Measurements from ENCODE around the gene DUSP10. TPM values are rescaled to one million over a fixed set of nuclear protein-coding genes. Genes with fewer than 3 reads are reported as not detected.

DUSP10 gene
- total RNA-seq, 1 donor from 2014 or later: 19.6 TPM

GRCh38 chr1:221680085-221680484, 61.8 kb downstream of the DUSP10 start:
- H3K4me3 Mint-ChIP-seq: no peak overlapping the region
- TF ChIP-seq, protein P1, sequence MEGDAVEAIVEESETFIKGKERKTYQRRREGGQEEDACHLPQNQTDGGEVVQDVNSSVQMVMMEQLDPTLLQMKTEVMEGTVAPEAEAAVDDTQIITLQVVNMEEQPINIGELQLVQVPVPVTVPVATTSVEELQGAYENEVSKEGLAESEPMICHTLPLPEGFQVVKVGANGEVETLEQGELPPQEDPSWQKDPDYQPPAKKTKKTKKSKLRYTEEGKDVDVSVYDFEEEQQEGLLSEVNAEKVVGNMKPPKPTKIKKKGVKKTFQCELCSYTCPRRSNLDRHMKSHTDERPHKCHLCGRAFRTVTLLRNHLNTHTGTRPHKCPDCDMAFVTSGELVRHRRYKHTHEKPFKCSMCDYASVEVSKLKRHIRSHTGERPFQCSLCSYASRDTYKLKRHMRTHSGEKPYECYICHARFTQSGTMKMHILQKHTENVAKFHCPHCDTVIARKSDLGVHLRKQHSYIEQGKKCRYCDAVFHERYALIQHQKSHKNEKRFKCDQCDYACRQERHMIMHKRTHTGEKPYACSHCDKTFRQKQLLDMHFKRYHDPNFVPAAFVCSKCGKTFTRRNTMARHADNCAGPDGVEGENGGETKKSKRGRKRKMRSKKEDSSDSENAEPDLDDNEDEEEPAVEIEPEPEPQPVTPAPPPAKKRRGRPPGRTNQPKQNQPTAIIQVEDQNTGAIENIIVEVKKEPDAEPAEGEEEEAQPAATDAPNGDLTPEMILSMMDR (conservative IDR thresholded peaks at IDR 0.05): no peak
- H3K27ac Mint-ChIP-seq: no peak overlapping the region
- H3K9me3 Mint-ChIP-seq: peaks cover 11% of the 10 kb centered on the region
- peaks cover 4% of the 10 kb centered on the region for H3K4me1 Mint-ChIP-seq (ENCODE audit: unreplicated experiment)
- H3K27me3 Mint-ChIP-seq: no peaks in the 10 kb centered on the region
- no peak for DNase-seq (ENCODE audit: extremely low spot score, unreplicated experiment)
- H3K36me3 Mint-ChIP-seq: no peaks in the 10 kb centered on the region

DNA sequence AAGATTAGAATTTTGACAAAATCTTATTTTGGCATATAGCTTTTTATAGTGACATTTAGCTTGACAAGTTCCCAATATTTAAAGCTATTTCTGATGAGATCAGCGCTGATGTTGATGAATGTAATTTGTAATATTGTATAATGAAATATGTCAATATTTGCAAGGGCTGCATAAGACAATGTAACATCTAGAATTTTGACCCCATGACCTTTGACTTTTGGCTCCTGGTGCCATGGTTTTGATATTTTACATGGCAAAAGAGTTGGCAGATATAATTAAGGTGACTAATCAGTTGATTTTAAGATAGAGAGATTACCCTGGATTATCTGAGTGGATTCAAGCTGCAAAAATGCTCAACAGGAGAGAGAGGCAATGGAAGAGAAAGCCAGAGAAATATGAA, 63.9 kb downstream of the DUSP10 start:
- TF ChIP-seq, protein P1 (conservative IDR thresholded peaks at IDR 0.05): no peak
- DNase-seq (ENCODE audit: extremely low spot score, unreplicated experiment): no peak
- Mint-ChIP-seq H3K4me3 (no peak overlapping the region), H3K27me3 (peaks cover 3% of the 10 kb centered on the region), H3K9me3 (peaks cover 11% of the 10 kb centered on the region), H3K27ac (no peak overlapping the region), H3K36me3 (no peaks in the 10 kb centered on the region), H3K4me1 (ENCODE audit: unreplicated experiment) (peaks cover 4% of the 10 kb centered on the region)

DNA sequence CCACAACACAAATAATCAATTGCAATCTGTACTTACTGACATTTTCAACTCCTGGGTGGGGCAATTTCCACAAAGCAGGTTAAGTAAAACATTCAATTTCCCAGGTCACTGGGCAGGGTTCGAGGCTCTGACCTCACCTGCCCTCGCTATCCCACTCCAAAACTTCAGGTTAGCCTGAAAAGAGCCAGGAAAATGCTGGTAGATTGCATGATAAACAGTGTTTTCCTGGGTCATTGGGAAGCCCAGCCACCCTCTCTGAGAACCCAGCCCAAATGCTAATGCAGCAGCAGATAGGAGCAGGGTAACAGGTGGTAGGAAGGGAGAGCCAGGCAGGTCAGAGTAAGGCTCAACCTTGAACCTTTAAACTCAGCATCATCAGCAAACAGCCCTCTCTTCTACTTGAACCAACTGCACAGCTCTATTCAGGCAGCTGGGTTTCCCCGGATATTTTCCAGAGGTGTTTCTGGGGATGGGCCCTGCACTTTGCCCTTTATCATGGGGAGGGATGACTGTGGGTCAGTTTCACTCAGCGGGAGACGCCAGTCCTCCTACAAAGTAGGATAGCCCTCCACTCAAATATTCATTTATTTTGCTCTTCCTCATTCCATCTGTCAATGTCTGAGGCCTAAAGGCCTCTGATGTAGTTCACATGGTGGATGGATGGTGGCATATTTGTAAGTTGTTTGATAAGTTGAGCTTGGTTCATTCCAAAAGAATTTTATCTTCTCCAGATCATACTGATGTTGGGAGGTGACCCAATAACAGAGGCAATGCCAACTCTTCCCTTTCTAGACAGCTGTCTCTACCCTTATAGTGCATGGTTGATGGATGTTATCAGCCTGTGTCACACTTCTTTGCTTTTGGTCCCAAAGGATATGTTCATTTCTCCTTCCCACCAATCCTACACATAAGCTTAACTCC, 65.7 kb downstream of the DUSP10 start:
- H3K36me3 Mint-ChIP-seq: no peaks in the 10 kb centered on the region
- TF ChIP-seq, protein P1 (conservative IDR thresholded peaks at IDR 0.05): no peak
- peaks cover 11% of the 10 kb centered on the region for H3K9me3 Mint-ChIP-seq
- peaks cover 4% of the 10 kb centered on the region for H3K4me1 Mint-ChIP-seq (ENCODE audit: unreplicated experiment)
- peaks cover 3% of the 10 kb centered on the region for H3K27me3 Mint-ChIP-seq
- DNase-seq (ENCODE audit: extremely low spot score, unreplicated experiment): no peak
- H3K4me3 Mint-ChIP-seq: no peak overlapping the region
- H3K27ac Mint-ChIP-seq: no peak overlapping the region

DNA sequence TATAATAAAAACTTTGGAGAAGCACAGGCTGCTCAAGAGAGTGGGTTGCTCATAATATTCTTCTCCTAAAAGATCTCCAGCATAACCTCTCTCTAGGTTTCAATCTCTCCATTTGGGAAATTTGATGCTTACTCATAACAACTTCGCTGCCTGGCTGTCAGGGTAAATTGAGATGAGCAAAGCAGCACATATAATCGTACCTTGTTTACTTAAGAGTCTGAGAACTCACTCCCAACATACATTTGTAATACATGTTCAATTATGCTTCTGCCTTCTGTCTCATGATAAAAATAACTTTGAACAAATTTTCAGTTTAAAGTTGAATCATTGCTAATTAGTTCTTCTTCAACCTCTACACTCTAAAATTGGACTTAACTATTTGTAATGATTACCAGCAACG, 68.9 kb downstream of the DUSP10 start:
- TF ChIP-seq, protein P1 (conservative IDR thresholded peaks at IDR 0.05): no peak
- Mint-ChIP-seq H3K4me3 (no peak overlapping the region), H3K4me1 (ENCODE audit: unreplicated experiment) (peaks cover 4% of the 10 kb centered on the region), H3K36me3 (no peaks in the 10 kb centered on the region), H3K27me3 (peaks cover 3% of the 10 kb centered on the region), H3K9me3 (peaks cover 3% of the 10 kb centered on the region), H3K27ac (no peak overlapping the region)
- DNase-seq (ENCODE audit: extremely low spot score, unreplicated experiment): no peak

- no peak for DNase-seq (ENCODE audit: extremely low spot score, unreplicated experiment)
- TF ChIP-seq, protein P1 (conservative IDR thresholded peaks at IDR 0.05): no peak
- H3K27me3 Mint-ChIP-seq: peaks cover 7% of the 10 kb centered on the region
- peaks cover 3% of the 10 kb centered on the region for H3K9me3 Mint-ChIP-seq
- H3K4me3 Mint-ChIP-seq: no peak overlapping the region
- peaks cover 12% of the 10 kb centered on the region for H3K4me1 Mint-ChIP-seq (ENCODE audit: unreplicated experiment)
- H3K27ac Mint-ChIP-seq: no peak overlapping the region
- H3K36me3 Mint-ChIP-seq: no peaks in the 10 kb centered on the region
Measured at GRCh38 chr1:221672239-221672645, 69.6 kb downstream of the DUSP10 start.

Data from type B pancreatic cell (in vitro differentiated cells).